Myocyte (in vitro differentiated cells): ENCODE measurements around the gene DTNA. TPM values are rescaled to one million over a fixed set of nuclear protein-coding genes. Genes with fewer than 3 reads are reported as not detected.
"Not testable (repeated sequence)": the region's sequence is repeated elsewhere in the genome, so short reads cannot be mapped to it uniquely, and the experiment has no call there.

Source experiments
- DNase-seq: peaks from one replicate; pipeline ENCODE4 v3.0.0-alpha.2; 2012; ENCODE audit warnings: low read depth
- total RNA-seq: library from RNA; depleted of rRNA; stranded (reverse); fragments of >200 nt; gene quantifications from 2 replicates; pipeline ENCODE4 v1.2.3, GENCODE V29; 2014

Gene DTNA
- total RNA-seq, 1 donor from 2014 or later: 50.3 TPM

DNA sequence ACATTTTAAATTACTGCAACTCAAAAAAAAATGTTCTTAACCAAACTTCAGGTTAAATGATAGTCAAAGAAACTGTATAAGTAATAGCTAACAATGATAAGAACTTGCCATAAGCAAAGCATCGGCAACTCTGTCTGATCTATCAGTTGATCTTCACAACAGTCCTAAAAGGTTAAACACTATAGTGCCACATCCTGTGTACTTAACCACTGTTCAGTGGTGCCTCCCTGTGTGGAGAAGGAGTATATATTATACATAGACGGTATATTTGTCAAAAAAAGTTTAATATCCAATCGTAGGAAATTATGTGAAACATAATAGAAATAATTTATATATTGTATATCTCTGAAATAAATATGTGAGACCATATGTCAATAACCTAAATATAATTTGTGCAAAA is 13.0 kb downstream of the DTNA start:
- DNase-seq: no peak

GRCh38 chr18:34725737-34726136 is 15.6 kb downstream of the DTNA start:
- DNase-seq: not testable (repeated sequence)

GRCh38 chr18:34726286-34727004 is 16.3 kb downstream of the DTNA start:
- no peak for DNase-seq

DNA sequence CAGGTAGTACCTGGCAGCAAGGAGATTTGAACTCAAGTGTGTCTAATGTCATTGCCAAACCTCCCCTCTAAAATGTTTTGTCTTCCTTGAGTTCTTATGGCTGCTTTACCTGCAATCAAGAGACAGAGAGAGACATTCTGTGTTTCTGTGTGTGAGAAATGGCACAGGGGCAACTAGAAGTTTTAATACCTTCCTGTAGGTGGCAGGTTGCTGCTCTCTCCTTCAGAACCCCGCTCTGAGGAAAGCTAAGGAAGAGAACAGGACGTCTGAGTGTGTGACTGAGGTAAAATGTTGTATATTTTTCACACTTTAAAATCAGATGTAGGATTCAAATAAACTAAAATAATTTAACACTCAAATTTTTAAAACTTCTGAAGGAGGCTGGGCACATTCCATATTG is 19.2 kb downstream of the DTNA start:
- DNase-seq: peak; percentile 25

DNA sequence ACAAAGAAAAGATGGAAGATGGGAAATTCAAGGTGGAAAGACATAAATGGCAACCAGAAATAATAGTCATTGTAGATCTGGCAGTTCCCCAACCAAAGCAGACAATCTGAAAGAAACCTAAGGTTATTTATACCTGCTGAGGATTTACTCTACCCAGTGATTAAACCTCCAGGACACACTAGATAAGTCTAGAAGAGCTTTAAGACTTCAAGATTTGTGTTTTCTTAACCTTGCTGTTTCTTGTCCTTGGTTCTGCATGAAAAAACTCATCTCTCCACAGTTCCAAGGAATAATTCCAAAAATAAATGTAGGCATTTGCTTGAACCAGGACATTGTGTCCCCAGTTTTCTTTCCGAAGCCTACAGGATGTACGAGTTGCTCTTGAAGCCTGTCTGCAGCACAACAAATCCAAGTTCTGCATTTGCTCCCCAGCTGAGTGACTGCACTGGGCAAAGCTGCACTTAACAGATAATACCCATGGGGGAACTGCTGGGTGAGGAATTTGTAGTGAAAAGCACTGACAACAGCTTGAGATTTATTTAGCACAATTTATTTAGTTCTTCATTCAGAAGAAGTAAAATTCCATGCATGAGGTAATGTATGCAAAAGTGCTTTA is 19.8 kb downstream of the DTNA start:
- no peak for DNase-seq

DNA sequence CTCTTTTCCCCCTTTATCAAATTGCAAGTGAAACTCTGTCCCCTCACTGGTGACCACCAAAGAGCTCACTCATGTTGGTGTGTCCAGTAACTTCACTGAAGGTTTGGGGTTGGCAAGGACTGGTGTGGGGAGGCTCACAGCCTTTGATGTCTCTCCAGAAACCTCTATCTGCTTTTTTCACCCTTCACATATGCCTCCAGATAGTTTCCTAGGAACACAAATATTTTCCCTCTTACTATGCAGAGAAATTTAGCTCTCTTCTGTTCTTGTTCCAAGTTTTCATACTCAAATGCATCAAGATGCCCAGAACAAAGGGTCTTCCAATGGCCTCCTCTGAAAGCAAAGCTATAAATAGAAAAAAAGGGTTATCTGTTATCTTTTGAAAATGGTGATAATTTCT is 20.7 kb downstream of the DTNA start:
- no peak for DNase-seq

DNA sequence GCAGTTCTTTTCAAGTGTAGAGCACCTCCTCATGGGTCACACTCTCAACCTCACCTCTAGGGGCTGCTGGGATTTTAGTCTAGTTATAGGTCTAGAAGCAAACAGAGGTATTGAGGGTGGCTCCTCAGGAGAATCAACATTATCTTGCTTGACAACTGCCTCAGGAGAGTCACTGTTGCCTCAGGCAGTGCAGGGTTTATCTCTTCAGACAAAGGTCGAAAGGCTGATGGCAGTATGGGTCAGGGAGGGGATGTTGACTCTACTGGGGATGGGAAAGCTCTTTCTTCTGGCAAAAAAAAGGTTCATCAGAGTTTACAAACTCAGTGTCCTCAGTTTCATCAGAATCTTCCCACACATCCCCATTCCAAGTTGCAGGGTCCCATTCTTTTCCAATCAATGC is 24.0 kb downstream of the DTNA start:
- no peak for DNase-seq

- not testable (repeated sequence) for DNase-seq
These were observed 24.4 kb downstream of the DTNA start for GRCh38 chr18:34734526-34734925.

DNA sequence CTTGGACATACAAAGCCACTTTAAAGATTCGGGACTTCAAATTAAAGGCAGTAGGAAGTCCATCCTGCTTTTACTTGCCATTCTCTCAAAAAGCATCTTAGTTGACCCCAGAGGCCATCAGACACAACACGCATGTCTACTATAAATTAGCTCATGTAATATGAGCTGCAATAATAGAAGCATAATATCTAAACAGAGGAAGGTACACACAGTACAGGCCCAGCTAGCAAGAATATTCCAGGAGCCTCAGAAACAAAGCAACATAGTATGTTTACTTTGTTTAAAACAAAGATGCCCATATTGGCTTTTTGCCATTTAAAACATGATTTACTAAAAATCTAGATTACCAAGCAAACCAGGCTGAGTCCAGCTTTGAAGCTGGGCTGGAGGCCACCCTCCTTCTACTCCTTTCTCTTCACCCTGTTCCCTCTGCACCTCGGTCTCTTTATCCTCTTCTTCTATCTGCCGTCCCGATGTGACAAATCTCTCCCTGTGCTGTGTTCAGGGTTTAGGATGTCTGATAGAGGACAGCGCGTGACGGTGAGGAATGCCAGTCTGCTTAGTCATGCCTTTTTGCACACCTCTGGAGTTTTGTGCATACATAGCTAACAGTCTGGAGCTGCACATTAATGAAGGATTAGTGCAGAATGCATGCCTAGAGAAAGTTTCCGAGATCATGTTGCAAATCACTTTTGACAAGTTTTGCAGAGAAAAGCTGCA is 28.2 kb downstream of the DTNA start:
- no peak for DNase-seq

DNA sequence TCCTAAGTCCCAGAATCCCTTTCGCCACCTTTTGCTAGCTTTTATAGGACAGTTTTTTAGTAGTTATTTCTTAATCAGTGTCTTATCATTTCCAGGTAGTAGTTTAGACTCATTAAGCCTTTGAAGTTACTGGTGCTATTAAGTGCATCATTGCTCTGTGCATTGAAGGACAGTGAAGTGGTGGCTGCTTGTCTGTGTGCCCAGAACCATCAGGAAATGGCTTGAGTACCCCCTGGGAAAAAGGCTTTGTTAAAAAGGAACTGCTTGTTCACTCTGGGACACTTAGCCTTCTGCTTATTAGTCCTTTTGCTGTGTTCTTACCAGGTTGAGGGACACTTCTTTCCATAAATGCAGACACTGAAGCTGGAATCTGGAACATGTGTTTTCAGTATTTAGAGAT is 30.0 kb downstream of the DTNA start:
- no peak for DNase-seq

- no peak for DNase-seq
These were observed 30.6 kb downstream of the DTNA start for GRCh38 chr18:34740724-34741123.

- DNase-seq: no peak
These were observed 31.3 kb downstream of the DTNA start for GRCh38 chr18:34741401-34741800.

DNA sequence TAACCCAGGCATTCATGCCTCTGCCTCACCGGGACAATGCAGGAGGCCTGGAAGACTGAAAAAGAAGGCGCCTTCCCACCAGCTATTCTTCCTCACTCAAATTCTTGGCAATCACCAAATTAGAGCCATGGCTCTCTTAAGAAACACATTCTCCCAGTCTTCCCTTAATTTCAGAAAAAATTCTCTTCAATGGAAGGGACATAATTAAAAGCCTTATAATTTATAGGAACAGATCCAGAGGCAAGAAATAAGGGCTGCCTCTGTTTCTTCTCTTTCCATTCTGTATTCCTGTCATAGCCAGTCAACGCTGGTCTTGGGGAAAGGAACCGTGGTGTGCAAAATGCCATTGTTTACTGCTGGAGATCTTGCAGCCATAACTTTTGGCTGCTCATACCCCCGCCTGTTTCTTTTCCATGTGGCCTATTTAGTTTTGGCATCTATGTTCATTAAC is 32.8 kb downstream of the DTNA start:
- DNase-seq: no peak

DNA sequence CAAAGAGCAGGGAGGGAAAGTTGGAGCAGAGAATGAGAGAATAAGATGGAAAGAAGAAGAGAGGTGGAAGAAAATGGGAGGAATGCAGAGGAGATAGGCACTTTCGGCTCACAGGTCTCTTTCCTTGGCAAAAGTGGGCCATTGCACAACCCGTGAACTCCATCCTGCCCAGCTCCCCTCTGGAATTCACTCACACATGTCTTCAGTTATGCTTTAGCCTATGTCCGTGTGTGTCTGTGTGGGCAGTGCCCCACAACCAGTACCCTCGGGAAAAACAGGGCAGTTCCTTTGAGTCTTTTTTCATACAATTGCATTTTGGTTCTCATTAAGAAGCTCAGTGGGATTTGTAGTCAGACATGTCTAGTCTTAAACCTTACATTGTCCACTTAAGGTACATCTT is 34.5 kb downstream of the DTNA start:
- no peak for DNase-seq

- DNase-seq: no peak
These were observed 36.5 kb downstream of the DTNA start for GRCh38 chr18:34746614-34747013.

- DNase-seq: no peak
These were observed 39.6 kb downstream of the DTNA start for GRCh38 chr18:34749721-34750120.

DNA sequence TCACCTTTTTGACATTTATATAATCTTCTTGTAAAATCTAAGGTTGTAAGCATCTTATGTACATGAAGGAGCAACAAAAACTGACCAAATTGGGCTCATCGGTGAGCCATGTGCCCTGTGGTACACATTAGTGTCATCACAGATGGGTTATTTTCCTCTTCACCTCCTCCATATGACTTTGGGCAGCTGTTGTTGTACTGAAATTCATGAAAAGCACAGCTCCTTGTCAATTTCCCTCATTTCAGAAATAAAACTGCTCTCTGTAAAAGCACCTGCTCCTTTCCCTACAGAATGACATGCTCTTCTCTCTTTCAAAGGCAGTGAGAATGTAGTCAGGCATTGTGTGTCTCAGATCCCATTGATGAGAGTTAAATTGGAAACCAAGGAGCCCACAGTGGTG is 42.0 kb downstream of the DTNA start:
- no peak for DNase-seq

- no peak for DNase-seq
These were observed 44.2 kb downstream of the DTNA start for GRCh38 chr18:34754300-34754699.

GRCh38 chr18:34757666-34758065 is 47.6 kb downstream of the DTNA start:
- no peak for DNase-seq

- DNase-seq: no peak
These were observed 48.4 kb downstream of the DTNA start for GRCh38 chr18:34758378-34758948.

- DNase-seq: peak; percentile 78
These were observed 50.3 kb downstream of the DTNA start for GRCh38 chr18:34760444-34760843.

DNA sequence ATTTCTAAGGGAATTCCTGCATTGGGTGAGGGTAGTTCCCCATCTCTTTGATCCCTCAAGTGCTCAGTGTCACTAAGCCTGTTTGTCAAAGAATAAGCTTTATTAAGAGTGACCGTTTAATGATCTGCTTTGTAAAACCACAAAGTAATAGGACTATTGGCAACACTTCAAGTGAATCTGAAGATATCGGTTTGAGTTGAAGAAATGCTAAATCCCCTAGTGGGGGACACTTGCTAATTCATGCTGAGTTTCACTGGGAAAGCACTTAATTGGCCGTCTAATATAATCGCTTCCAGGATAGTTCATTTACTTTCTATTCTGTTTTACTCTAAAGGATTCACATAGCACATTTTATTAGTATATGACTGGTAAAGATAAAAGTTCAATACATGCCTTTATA is 54.4 kb downstream of the DTNA start:
- DNase-seq: no peak
